Measurements from ENCODE around the gene TSPAN9. TPM values are rescaled to one million over a fixed set of nuclear protein-coding genes. Genes with fewer than 3 reads are reported as not detected.

The TSPAN9 gene
- total RNA-seq, 1 donor from 2014 or later: 7.8 TPM

GRCh38 chr12:3310271-3311026 is 233.3 kb downstream of the TSPAN9 start:
- Histone ChIP-seq H2AFZ (replicated peaks) (no peak overlapping the region), H3K4me1 (no peaks in the 10 kb centered on the region), H3K27me3 (no peaks in the 10 kb centered on the region), H3K9ac (no peak overlapping the region), H3K79me2 (ENCODE audit: low read depth) (no peaks in the 10 kb centered on the region), H3K9me3 (ENCODE audit: low read depth) (no peaks in the 10 kb centered on the region), H3K4me3 (no peak overlapping the region), H3K36me3 (no peaks in the 10 kb centered on the region), H3K4me2 (no peak overlapping the region), H3K27ac (no peak overlapping the region), H3F3A (ENCODE audit: low read depth) (no peaks in the 10 kb centered on the region), H4K20me1 (ENCODE audit: low read depth) (no peaks in the 10 kb centered on the region)
- H3K4me1 Mint-ChIP-seq: peaks cover 21% of the 10 kb centered on the region
- H3K4me3 Mint-ChIP-seq: no peak overlapping the region
- no peaks in the 10 kb centered on the region for H3K36me3 Mint-ChIP-seq
- TF ChIP-seq EZH2 (IDR thresholded peaks at IDR 0.05): no peak
- TF ChIP-seq CTCF (IDR thresholded peaks at IDR 0.05): no peak
- TF ChIP-seq EZH2phosphoT487 (IDR thresholded peaks at IDR 0.05): no peak
- H3K9me3 Mint-ChIP-seq: no peaks in the 10 kb centered on the region
- no peak overlapping the region for H3K27ac Mint-ChIP-seq
- DNase-seq (ENCODE audit: low spot score): no peak
- peaks cover 15% of the 10 kb centered on the region for H3K27me3 Mint-ChIP-seq (ENCODE audit: insufficient read depth, low read depth)

- Histone ChIP-seq H3K9me3 (ENCODE audit: low read depth) (no peaks in the 10 kb centered on the region), H3K27me3 (no peaks in the 10 kb centered on the region), H4K20me1 (ENCODE audit: low read depth) (no peaks in the 10 kb centered on the region), H3K27ac (no peak overlapping the region), H3K79me2 (ENCODE audit: low read depth) (no peaks in the 10 kb centered on the region), H2AFZ (replicated peaks) (no peak overlapping the region), H3K4me2 (no peak overlapping the region), H3K4me1 (no peaks in the 10 kb centered on the region), H3F3A (ENCODE audit: low read depth) (no peaks in the 10 kb centered on the region), H3K9ac (no peak overlapping the region), H3K36me3 (no peaks in the 10 kb centered on the region), H3K4me3 (no peak overlapping the region)
- H3K4me1 Mint-ChIP-seq: peaks cover 24% of the 10 kb centered on the region
- no peaks in the 10 kb centered on the region for H3K9me3 Mint-ChIP-seq
- DNase-seq (ENCODE audit: low spot score): no peak
- TF ChIP-seq EZH2phosphoT487 (IDR thresholded peaks at IDR 0.05) (no peak), EZH2 (IDR thresholded peaks at IDR 0.05) (no peak), CTCF (IDR thresholded peaks at IDR 0.05) (no peak)
- peaks cover 17% of the 10 kb centered on the region for H3K27me3 Mint-ChIP-seq (ENCODE audit: insufficient read depth, low read depth)
- no peaks in the 10 kb centered on the region for H3K36me3 Mint-ChIP-seq
- no peak overlapping the region for H3K4me3 Mint-ChIP-seq
- no peak overlapping the region for H3K27ac Mint-ChIP-seq
Measured at GRCh38 chr12:3311027-3311402, 233.8 kb downstream of the TSPAN9 start.

- no peak for DNase-seq (ENCODE audit: low spot score)
- TF ChIP-seq EZH2phosphoT487 (IDR thresholded peaks at IDR 0.05) (no peak), EZH2 (IDR thresholded peaks at IDR 0.05) (no peak), CTCF (IDR thresholded peaks at IDR 0.05) (no peak)
- no peak overlapping the region for H3K27ac ChIP-seq
- no peaks in the 10 kb centered on the region for H4K20me1 ChIP-seq (ENCODE audit: low read depth)
- no peaks in the 10 kb centered on the region for H3K9me3 ChIP-seq (ENCODE audit: low read depth)
- H3K4me3 Mint-ChIP-seq: no peak overlapping the region
- peaks cover 17% of the 10 kb centered on the region for H3K27me3 Mint-ChIP-seq (ENCODE audit: insufficient read depth, low read depth)
- H3K4me1 ChIP-seq: no peaks in the 10 kb centered on the region
- no peaks in the 10 kb centered on the region for H3F3A ChIP-seq (ENCODE audit: low read depth)
- no peak overlapping the region for H3K4me2 ChIP-seq
- H3K9me3 Mint-ChIP-seq: no peaks in the 10 kb centered on the region
- H3K9ac ChIP-seq: no peak overlapping the region
- no peaks in the 10 kb centered on the region for H3K36me3 ChIP-seq
- H2AFZ ChIP-seq (replicated peaks): no peak overlapping the region
- no peaks in the 10 kb centered on the region for H3K27me3 ChIP-seq
- H3K4me1 Mint-ChIP-seq: peaks cover 24% of the 10 kb centered on the region
- no peaks in the 10 kb centered on the region for H3K79me2 ChIP-seq (ENCODE audit: low read depth)
- no peak overlapping the region for H3K27ac Mint-ChIP-seq
- no peak overlapping the region for H3K4me3 ChIP-seq
- no peaks in the 10 kb centered on the region for H3K36me3 Mint-ChIP-seq
Measured at GRCh38 chr12:3311491-3312103, 234.4 kb downstream of the TSPAN9 start.
